ENCODE results near the gene DMXL1.

DMXL1 gene

DNA sequence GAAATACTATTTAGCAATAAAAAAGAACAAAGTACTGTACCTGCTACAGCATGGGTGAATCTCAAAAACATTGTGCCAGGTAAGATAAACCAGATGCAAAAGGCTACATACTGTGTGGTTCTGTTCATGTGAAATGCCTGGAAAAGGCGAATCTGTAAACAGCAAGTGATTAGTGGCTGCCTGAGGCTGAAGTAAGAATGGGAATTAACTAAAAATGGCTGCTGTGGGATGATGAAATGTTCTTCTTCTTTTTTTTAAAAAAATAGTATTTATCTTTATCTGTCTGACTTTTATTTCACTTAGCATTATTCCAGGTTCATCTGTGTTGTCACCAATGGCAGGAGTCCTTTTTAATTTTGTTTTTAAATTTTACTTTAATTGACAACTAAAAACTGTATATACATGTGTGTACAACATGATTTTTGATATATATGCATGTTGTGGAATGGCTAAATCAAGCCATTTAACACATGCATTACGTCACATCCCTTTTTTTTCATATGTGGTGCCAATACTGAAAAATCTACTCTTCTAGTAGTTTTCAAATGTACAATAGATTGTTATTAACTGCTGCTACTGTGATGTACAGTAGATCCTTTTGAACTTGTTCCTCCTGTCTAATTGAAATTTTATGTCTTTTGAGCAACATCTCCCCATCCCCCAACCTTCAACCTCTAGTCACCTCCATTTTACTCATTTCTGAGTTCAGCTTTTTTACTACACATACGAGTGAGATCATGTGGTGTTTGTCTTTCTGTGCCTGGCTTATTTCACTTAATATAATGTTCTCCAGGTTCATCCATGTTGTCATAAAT is 222.0 kb downstream of the DMXL1 start:
- DNase-seq, result no peak

- DNase-seq, result no peak
Observed at GRCh38 chr5:119293516-119293829, 222.6 kb downstream of the DMXL1 start.
